ENCODE data around the gene TTC28. TPM values are rescaled to one million over a fixed set of nuclear protein-coding genes. Genes with fewer than 3 reads are reported as not detected.

The TTC28 gene
- total RNA-seq, 5 donors from 2014 or later (not counting 1 experiment from before 2014, with no cell fraction given): 2.3 to 7.8 (median 3.0) TPM

DNA sequence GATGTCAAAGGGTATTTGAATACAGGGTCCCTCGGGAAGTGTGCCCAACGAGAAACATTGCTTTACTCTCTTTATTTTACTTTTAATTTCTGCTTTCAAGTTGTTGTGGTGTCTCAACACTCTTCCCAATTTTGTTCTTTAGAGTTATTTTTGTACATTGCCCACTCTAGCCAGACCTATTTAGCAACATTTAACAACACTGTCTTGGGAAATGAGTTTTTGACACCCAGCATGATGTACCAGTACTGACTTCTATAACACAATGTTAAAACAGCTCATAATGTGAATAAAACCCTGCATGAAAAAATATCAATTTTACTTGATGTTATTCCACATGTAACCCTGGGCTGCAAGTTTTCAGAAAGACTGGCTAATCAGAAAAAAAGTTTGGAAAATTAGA lies 410.4 kb downstream of the TTC28 start:
- H3K27ac ChIP-seq (ENCODE audit: low read length): no peak overlapping the region
- no peak overlapping the region for H3K4me3 Mint-ChIP-seq
- no peak overlapping the region for H3K4me3 ChIP-seq (ENCODE audit: control insufficient read depth in 1 of 2, extremely low read depth in 1 of 2, low read length in 1 of 2)
- ChIA-PET POLR2A (no interaction called here), CTCF (no interaction called here)
- no peak overlapping the region for H3K27ac Mint-ChIP-seq
- peaks cover 0 to 2% of the 10 kb centered on the region in 2 donors for H3K27me3 Mint-ChIP-seq
- ATAC-seq (replicated peaks in 1 of 4) (no peak), DNase-seq (no peak)
- no peaks in the 10 kb centered on the region for H3K9me3 ChIP-seq
- H3K4me1 ChIP-seq (ENCODE audit: control insufficient read depth in 1 of 2, extremely low read depth in 1 of 2, insufficient read depth in 2 of 2, low read length in 2 of 2): no peaks in the 10 kb centered on the region
- no peaks in the 10 kb centered on the region for H3K36me3 Mint-ChIP-seq
- no CpG with 5 or more reads among the region's 2 CpGs for whole genome bisulfite sequencing (ENCODE audit: insufficient coverage)
- no peaks in the 10 kb centered on the region for H3K9me3 Mint-ChIP-seq
- H3K36me3 ChIP-seq (ENCODE audit: control insufficient read depth in 2 of 2, extremely low read depth in 1 of 2, insufficient read depth in 1 of 2, low read length in 1 of 2): no peaks in the 10 kb centered on the region
- H3K4me1 Mint-ChIP-seq: no peaks in the 10 kb centered on the region
- H3K27me3 ChIP-seq (replicated peaks in 1 of 2; ENCODE audit: control insufficient read depth in 2 of 2, extremely low read depth in 1 of 2, insufficient read depth in 2 of 2, low read length in 1 of 2): no peaks in the 10 kb centered on the region

DNA sequence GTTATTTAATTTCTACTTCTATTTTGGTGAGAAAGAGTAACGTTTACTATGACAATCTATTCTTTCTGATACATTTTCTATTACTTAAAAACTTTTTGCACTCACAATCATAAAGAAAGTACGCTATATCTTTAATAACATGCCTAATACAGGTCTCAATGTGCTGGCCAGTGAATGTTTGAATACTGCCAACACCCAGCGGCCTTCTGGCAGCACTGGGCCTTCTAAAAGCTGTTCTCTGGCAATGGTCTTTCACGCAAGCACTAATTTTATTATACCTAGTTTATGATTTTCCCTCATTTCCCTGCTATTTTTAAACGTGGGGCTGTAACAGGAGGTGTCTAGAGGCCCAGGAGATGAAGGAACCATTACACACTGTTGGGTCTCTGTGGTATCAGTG lies 410.8 kb downstream of the TTC28 start:
- CTCF ChIA-PET: no interaction called here
- H3K27me3 Mint-ChIP-seq: peaks cover 0 to 2% of the 10 kb centered on the region in 2 donors
- no peaks in the 10 kb centered on the region for H3K4me1 Mint-ChIP-seq
- no peak overlapping the region for H3K4me3 ChIP-seq (ENCODE audit: control insufficient read depth in 1 of 2, extremely low read depth in 1 of 2, low read length in 1 of 2)
- H3K36me3 ChIP-seq (ENCODE audit: control insufficient read depth in 2 of 2, extremely low read depth in 1 of 2, insufficient read depth in 1 of 2, low read length in 1 of 2): no peaks in the 10 kb centered on the region
- no peak overlapping the region for H3K27ac Mint-ChIP-seq
- POLR2A ChIA-PET: no interaction called here
- no peaks in the 10 kb centered on the region for H3K4me1 ChIP-seq (ENCODE audit: control insufficient read depth in 1 of 2, extremely low read depth in 1 of 2, insufficient read depth in 2 of 2, low read length in 2 of 2)
- no peaks in the 10 kb centered on the region for H3K36me3 Mint-ChIP-seq
- no peak overlapping the region for H3K4me3 Mint-ChIP-seq
- ATAC-seq (replicated peaks in 1 of 4): no peak
- no peak overlapping the region for H3K27ac ChIP-seq (ENCODE audit: low read length)
- DNase-seq: no peak
- H3K9me3 ChIP-seq: no peaks in the 10 kb centered on the region
- H3K27me3 ChIP-seq (replicated peaks in 1 of 2; ENCODE audit: control insufficient read depth in 2 of 2, extremely low read depth in 1 of 2, insufficient read depth in 2 of 2, low read length in 1 of 2): no peaks in the 10 kb centered on the region
- 33% methylated on average over 1 of the region's 5 CpGs for WGBS (ENCODE audit: insufficient coverage)
- no peaks in the 10 kb centered on the region for H3K9me3 Mint-ChIP-seq

DNA sequence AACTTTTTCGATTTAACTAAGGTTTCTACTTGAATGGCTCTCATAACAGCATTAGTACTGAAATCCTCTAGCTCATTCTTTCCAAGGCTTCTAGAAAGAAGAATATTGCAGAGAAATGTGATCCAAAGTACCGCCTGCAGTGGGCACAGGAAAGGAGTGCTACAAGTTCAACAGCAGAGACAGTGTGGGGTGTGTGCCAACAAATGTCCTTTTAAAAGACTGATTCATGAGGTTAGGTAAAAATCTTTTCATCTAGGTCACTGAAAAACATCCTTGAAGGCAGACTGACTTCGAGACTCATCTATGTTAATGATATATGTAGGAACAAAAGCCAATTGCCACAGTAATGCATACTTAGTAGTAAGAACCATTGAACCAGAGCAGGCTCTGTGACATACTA lies 411.5 kb downstream of the TTC28 start:
- H3K36me3 ChIP-seq (ENCODE audit: control insufficient read depth in 2 of 2, extremely low read depth in 1 of 2, insufficient read depth in 1 of 2, low read length in 1 of 2): no peaks in the 10 kb centered on the region
- no peaks in the 10 kb centered on the region for H3K36me3 Mint-ChIP-seq
- no peaks in the 10 kb centered on the region for H3K27me3 Mint-ChIP-seq
- H3K4me3 ChIP-seq (ENCODE audit: control insufficient read depth in 1 of 2, extremely low read depth in 1 of 2, low read length in 1 of 2): no peak overlapping the region
- no peaks in the 10 kb centered on the region for H3K4me1 Mint-ChIP-seq
- CTCF ChIA-PET: no interaction called here
- no peaks in the 10 kb centered on the region for H3K9me3 Mint-ChIP-seq
- DNase-seq (no peak), ATAC-seq (replicated peaks in 1 of 4) (no peak)
- POLR2A ChIA-PET: no interaction called here
- H3K27ac Mint-ChIP-seq: no peak overlapping the region
- no CpG with 5 or more reads among the region's 3 CpGs for WGBS (ENCODE audit: insufficient coverage)
- no peaks in the 10 kb centered on the region for H3K9me3 ChIP-seq
- no peak overlapping the region for H3K4me3 Mint-ChIP-seq
- no peaks in the 10 kb centered on the region for H3K4me1 ChIP-seq (ENCODE audit: control insufficient read depth in 1 of 2, extremely low read depth in 1 of 2, insufficient read depth in 2 of 2, low read length in 2 of 2)
- H3K27me3 ChIP-seq (replicated peaks in 1 of 2; ENCODE audit: control insufficient read depth in 2 of 2, extremely low read depth in 1 of 2, insufficient read depth in 2 of 2, low read length in 1 of 2): no peaks in the 10 kb centered on the region
- no peak overlapping the region for H3K27ac ChIP-seq (ENCODE audit: low read length)

DNA sequence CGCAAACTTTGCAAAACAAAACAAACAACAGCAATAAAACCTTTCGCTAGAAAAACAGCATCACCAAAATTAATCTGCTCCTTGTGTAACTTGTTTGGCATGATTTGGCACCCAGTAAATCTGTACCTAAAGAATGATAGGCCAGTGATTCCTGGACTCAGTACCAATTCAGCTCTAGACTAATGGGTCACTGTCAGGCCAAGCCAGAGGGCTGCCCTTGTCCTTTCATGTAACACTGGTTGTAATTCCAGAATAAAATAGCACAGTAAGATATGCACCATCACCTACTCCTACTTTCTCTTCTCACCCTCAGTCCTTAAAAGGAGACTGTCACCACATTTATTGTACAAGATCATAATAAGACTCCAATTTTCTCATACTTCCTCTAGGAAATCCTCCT lies 419.0 kb downstream of the TTC28 start:
- no peak overlapping the region for H3K27ac Mint-ChIP-seq
- no peaks in the 10 kb centered on the region for H3K9me3 Mint-ChIP-seq
- ATAC-seq (replicated peaks in 1 of 4): no peak

DNA sequence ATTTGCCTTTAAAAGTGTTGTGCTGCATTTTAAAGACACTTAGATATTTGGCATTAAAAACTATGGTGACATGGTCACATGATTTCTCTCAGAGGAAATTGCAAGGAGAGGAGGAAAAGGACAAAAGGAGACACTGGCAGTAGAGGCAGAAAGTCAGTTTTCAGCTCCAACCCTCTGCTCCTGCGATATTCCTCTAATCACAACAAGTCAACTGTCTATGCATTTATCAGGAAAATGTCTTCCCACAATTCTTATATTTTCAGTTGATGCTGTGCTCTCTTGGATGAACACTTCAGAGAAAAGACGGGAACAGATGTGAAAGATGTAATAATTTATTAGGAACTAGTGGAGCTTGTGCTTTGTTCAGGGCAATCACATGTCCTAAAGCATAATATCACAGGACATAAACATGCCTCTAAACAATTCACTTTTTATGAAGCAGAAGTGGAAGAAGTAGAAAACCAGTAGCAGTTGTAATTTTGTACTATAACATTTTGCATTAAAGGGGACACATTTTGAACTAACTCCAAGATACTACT lies 419.8 kb downstream of the TTC28 start:
- Mint-ChIP-seq H3K27ac (no peak overlapping the region), H3K36me3 (no peaks in the 10 kb centered on the region), H3K9me3 (no peaks in the 10 kb centered on the region), H3K4me1 (no peaks in the 10 kb centered on the region), H3K4me3 (no peak overlapping the region), H3K27me3 (peaks cover 0 to 5% of the 10 kb centered on the region in 2 donors)
- WGBS (ENCODE audit: insufficient coverage): no CpG with 5 or more reads among the region's 2 CpGs
- Histone ChIP-seq H3K27me3 (replicated peaks in 1 of 2; ENCODE audit: control insufficient read depth in 2 of 2, extremely low read depth in 1 of 2, insufficient read depth in 2 of 2, low read length in 1 of 2) (no peaks in the 10 kb centered on the region), H3K4me3 (ENCODE audit: control insufficient read depth in 1 of 2, extremely low read depth in 1 of 2, low read length in 1 of 2) (no peak overlapping the region), H3K9me3 (no peaks in the 10 kb centered on the region), H3K4me1 (ENCODE audit: control insufficient read depth in 1 of 2, extremely low read depth in 1 of 2, insufficient read depth in 2 of 2, low read length in 2 of 2) (no peaks in the 10 kb centered on the region), H3K27ac (ENCODE audit: low read length) (no peak overlapping the region), H3K36me3 (ENCODE audit: control insufficient read depth in 2 of 2, extremely low read depth in 1 of 2, insufficient read depth in 1 of 2, low read length in 1 of 2) (no peaks in the 10 kb centered on the region)
- ATAC-seq (replicated peaks in 1 of 4) (no peak), DNase-seq (no peak)
- ChIA-PET CTCF (no interaction called here), POLR2A (no interaction called here)

More for the DNA sequence above, 419.0 kb downstream of the TTC28 start:
- Histone ChIP-seq H3K9me3 (no peaks in the 10 kb centered on the region), H3K4me3 (ENCODE audit: control insufficient read depth in 1 of 2, extremely low read depth in 1 of 2, low read length in 1 of 2) (no peak overlapping the region), H3K27me3 (replicated peaks in 1 of 2; ENCODE audit: control insufficient read depth in 2 of 2, extremely low read depth in 1 of 2, insufficient read depth in 2 of 2, low read length in 1 of 2) (no peaks in the 10 kb centered on the region), H3K4me1 (ENCODE audit: control insufficient read depth in 1 of 2, extremely low read depth in 1 of 2, insufficient read depth in 2 of 2, low read length in 2 of 2) (no peaks in the 10 kb centered on the region), H3K27ac (ENCODE audit: low read length) (no peak overlapping the region), H3K36me3 (ENCODE audit: control insufficient read depth in 2 of 2, extremely low read depth in 1 of 2, insufficient read depth in 1 of 2, low read length in 1 of 2) (no peaks in the 10 kb centered on the region)
- ChIA-PET CTCF (no interaction called here), POLR2A (no interaction called here)
- no peak for DNase-seq
- no peaks in the 10 kb centered on the region for H3K36me3 Mint-ChIP-seq
- H3K4me1 Mint-ChIP-seq: no peaks in the 10 kb centered on the region
- WGBS (ENCODE audit: insufficient coverage): 100% methylated on average over 2 of the region's 2 CpGs
- no peak overlapping the region for H3K4me3 Mint-ChIP-seq
- H3K27me3 Mint-ChIP-seq: peaks cover 0 to 2% of the 10 kb centered on the region in 2 donors

DNA sequence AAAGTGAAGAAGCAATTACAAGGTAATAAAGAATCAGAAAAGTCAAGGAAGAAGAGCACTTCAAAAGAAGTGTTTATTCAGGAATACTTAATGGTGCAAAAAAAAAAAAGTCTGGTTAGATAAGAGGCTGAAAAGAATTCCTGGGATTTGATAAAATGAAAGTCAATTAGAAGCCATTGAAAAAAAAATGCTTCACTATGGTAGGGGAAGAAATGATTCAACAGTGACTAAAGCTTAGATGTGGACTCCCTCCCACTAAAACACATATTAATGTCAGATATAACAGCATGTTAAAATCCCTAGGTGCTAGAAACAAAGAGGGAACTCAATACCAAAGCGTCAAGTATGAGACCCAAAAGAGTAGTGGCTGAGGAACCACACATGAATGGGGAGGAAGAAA lies 425.2 kb downstream of the TTC28 start:
- ATAC-seq (replicated peaks in 1 of 4) (no peak), DNase-seq (no peak)
- Mint-ChIP-seq H3K9me3 (no peaks in the 10 kb centered on the region), H3K27me3 (peaks cover 0 to 8% of the 10 kb centered on the region in 2 donors), H3K27ac (no peak overlapping the region), H3K4me1 (no peaks in the 10 kb centered on the region), H3K4me3 (no peak overlapping the region), H3K36me3 (no peaks in the 10 kb centered on the region)
- no peak overlapping the region for H3K27ac ChIP-seq (ENCODE audit: low read length)
- H3K4me1 ChIP-seq (ENCODE audit: control insufficient read depth in 1 of 2, extremely low read depth in 1 of 2, insufficient read depth in 2 of 2, low read length in 2 of 2): no peaks in the 10 kb centered on the region
- ChIA-PET CTCF (no interaction called here), POLR2A (no interaction called here)
- H3K4me3 ChIP-seq (ENCODE audit: control insufficient read depth in 1 of 2, extremely low read depth in 1 of 2, low read length in 1 of 2): no peak overlapping the region
- no peaks in the 10 kb centered on the region for H3K36me3 ChIP-seq (ENCODE audit: control insufficient read depth in 2 of 2, extremely low read depth in 1 of 2, insufficient read depth in 1 of 2, low read length in 1 of 2)
- H3K27me3 ChIP-seq (replicated peaks in 1 of 2; ENCODE audit: control insufficient read depth in 2 of 2, extremely low read depth in 1 of 2, insufficient read depth in 2 of 2, low read length in 1 of 2): no peaks in the 10 kb centered on the region
- no peaks in the 10 kb centered on the region for H3K9me3 ChIP-seq
- WGBS (ENCODE audit: insufficient coverage): no CpG with 5 or more reads among the region's 1 CpG

DNA sequence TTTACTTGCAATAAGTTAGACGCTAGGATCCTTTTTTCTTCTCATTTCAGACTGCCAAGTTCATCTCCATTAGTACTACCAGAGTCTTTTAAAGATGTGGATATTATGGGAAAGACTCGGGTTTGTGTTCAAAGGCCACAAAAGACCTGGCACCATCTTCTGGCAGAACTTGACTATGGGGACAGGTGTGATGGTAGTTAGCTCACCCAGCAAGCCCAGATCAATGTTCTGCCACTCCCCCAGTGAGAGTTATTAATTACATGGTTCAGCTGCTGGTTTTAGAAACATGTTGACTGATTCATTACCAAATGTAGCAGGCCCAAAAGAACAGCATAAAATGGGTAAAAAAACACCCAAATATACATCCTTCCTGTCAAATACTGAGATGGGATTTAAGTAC lies 427.1 kb downstream of the TTC28 start:
- H3K27ac Mint-ChIP-seq: no peak overlapping the region
- H3K36me3 Mint-ChIP-seq: no peaks in the 10 kb centered on the region
- ATAC-seq (replicated peaks in 1 of 4) (no peak), DNase-seq (no peak)
- Histone ChIP-seq H3K4me1 (ENCODE audit: control insufficient read depth in 1 of 2, extremely low read depth in 1 of 2, insufficient read depth in 2 of 2, low read length in 2 of 2) (no peaks in the 10 kb centered on the region), H3K27ac (ENCODE audit: low read length) (no peak overlapping the region), H3K36me3 (ENCODE audit: control insufficient read depth in 2 of 2, extremely low read depth in 1 of 2, insufficient read depth in 1 of 2, low read length in 1 of 2) (no peaks in the 10 kb centered on the region), H3K4me3 (ENCODE audit: control insufficient read depth in 1 of 2, extremely low read depth in 1 of 2, low read length in 1 of 2) (no peak overlapping the region), H3K9me3 (no peaks in the 10 kb centered on the region), H3K27me3 (replicated peaks in 1 of 2; ENCODE audit: control insufficient read depth in 2 of 2, extremely low read depth in 1 of 2, insufficient read depth in 2 of 2, low read length in 1 of 2) (no peaks in the 10 kb centered on the region)
- WGBS (ENCODE audit: insufficient coverage): 20% methylated on average over 1 of the region's 2 CpGs
- no peaks in the 10 kb centered on the region for H3K4me1 Mint-ChIP-seq
- ChIA-PET POLR2A (no interaction called here), CTCF (no interaction called here)
- no peak overlapping the region for H3K4me3 Mint-ChIP-seq
- H3K27me3 Mint-ChIP-seq: peaks cover 0 to 8% of the 10 kb centered on the region in 2 donors
- no peaks in the 10 kb centered on the region for H3K9me3 Mint-ChIP-seq

Data from T-cell (primary cell).